ENCODE measurements around the gene TASOR2. TPM values are rescaled to one million over a fixed set of nuclear protein-coding genes. Genes with fewer than 3 reads are reported as not detected.

Gene TASOR2
- total RNA-seq, 2 donors from 2014 or later, result 43.1 to 53.2 TPM

GRCh38 chr10:5651388-5651764, 33.3 kb upstream of the TASOR2 start:
- no peak for ATAC-seq
- DNase-seq, result no peak
- intact Hi-C loops (cut with DNase I, micrococcal nuclease), result no loop called here

GRCh38 chr10:5652746-5653145, 31.9 kb upstream of the TASOR2 start:
- DNase-seq, result no peak
- intact Hi-C loops (cut with DNase I, micrococcal nuclease), result no loop called here
- no peak for ATAC-seq

GRCh38 chr10:5654218-5654755, 30.4 kb upstream of the TASOR2 start:
- DNase-seq (peak; percentile 48 to 72), ATAC-seq (peak; percentile 58)
- intact Hi-C loops (cut with DNase I, micrococcal nuclease), result no loop called here

- ATAC-seq, result peak; percentile 72
- intact Hi-C loops (cut with DNase I, micrococcal nuclease), result no loop called here
- DNase-seq, result peak; percentile 76 to 82
Observed at GRCh38 chr10:5655121-5655520, 29.5 kb upstream of the TASOR2 start.

GRCh38 chr10:5656737-5657579, 27.7 kb upstream of the TASOR2 start:
- DNase-seq (no peak), ATAC-seq (no peak)
- intact Hi-C loops (cut with DNase I, micrococcal nuclease), result no loop called here

- intact Hi-C loops (cut with DNase I, micrococcal nuclease), result no loop called here
- no peak for ATAC-seq
- DNase-seq, result no peak
Observed at GRCh38 chr10:5658871-5659618, 25.6 kb upstream of the TASOR2 start.

- peak; percentile 54 to 82 for DNase-seq
- ATAC-seq, result peak; percentile 81
- intact Hi-C loops (cut with DNase I, micrococcal nuclease), result no loop called here
Observed at GRCh38 chr10:5659702-5660528, 24.7 kb upstream of the TASOR2 start.

- intact Hi-C loops (cut with DNase I, micrococcal nuclease), result no loop called here
- ATAC-seq, result no peak
Observed at GRCh38 chr10:5661043-5661442, 23.6 kb upstream of the TASOR2 start.

GRCh38 chr10:5662708-5663579, 21.7 kb upstream of the TASOR2 start:
- intact Hi-C loops (cut with DNase I, micrococcal nuclease), result no loop called here
- ATAC-seq (no peak), DNase-seq (no peak)

More at GRCh38 chr10:5661043-5661442, 23.6 kb upstream of the TASOR2 start:
- DNase-seq, result no peak

- ATAC-seq (no peak), DNase-seq (no peak)
- intact Hi-C loops (cut with DNase I, micrococcal nuclease), result no loop called here
Observed at GRCh38 chr10:5663692-5664427, 20.8 kb upstream of the TASOR2 start.

GRCh38 chr10:5665373-5666007, 19.1 kb upstream of the TASOR2 start:
- peak; percentile 63 for ATAC-seq
- intact Hi-C loops (cut with DNase I, micrococcal nuclease), result no loop called here
- no peak for DNase-seq

- intact Hi-C loops (cut with DNase I, micrococcal nuclease), result no loop called here
- DNase-seq (peak; percentile 77 to 89), ATAC-seq (peak; percentile 90)
Observed at GRCh38 chr10:5666008-5666840, 18.4 kb upstream of the TASOR2 start, which contains the start of gene ASB13. Gene ASB13 (minus strand): TSS chr10:5666595. CDS start chr10:5666551, 44 bp downstream.

GRCh38 chr10:5666841-5667630, 17.6 kb upstream of the TASOR2 start:
- DNase-seq (no peak), ATAC-seq (no peak)
- intact Hi-C loops (cut with DNase I, micrococcal nuclease), result no loop called here

- intact Hi-C loops (cut with DNase I, micrococcal nuclease), result no loop called here
- DNase-seq (no peak), ATAC-seq (no peak)
Observed at GRCh38 chr10:5668429-5668828, 16.2 kb upstream of the TASOR2 start.

GRCh38 chr10:5669604-5670003, 15.0 kb upstream of the TASOR2 start:
- intact Hi-C loops (cut with DNase I, micrococcal nuclease), result no loop called here
- ATAC-seq (no peak), DNase-seq (no peak)
